Activated CD4-positive, alpha-beta T cell treated with anti-CD3 and anti-CD28 coated beads, Interleukin-2, amount 10 ng/mL, durations not matched to agents 7 days and 5 days (primary cell): Measurements from ENCODE around the gene AHCTF1. TPM values are rescaled to one million over a fixed set of nuclear protein-coding genes. Genes with fewer than 3 reads are reported as not detected.
"Not testable (repeated sequence)": the region's sequence is repeated elsewhere in the genome, so short reads cannot be mapped to it uniquely, and the experiment has no call there.

ENCODE experiments used
- CTCF ChIA-PET: fragments of 350-600 bp; sonication (Branson Sonifier 250); formaldehyde crosslinking; loops from one replicate; lab custom pipeline; 2021; ENCODE audit warnings: antibody characterized with exemption; lab: Charles Lee
- POLR2A ChIA-PET: fragments of 350-600 bp; sonication (Branson Sonifier 250); formaldehyde crosslinking; loops from one replicate; lab custom pipeline; 2021; ENCODE audit warnings: antibody characterized with exemption; lab: Charles Lee
- DNase-seq: peaks from one replicate; pipeline ENCODE4 v3.0.0-alpha.2; 2020
- H3K27ac Mint-ChIP-seq: one replicate; pipeline ENCODE4 v1.8.0; 2021; ENCODE audit warnings: mild to moderate bottlenecking, moderate library complexity, mixed read lengths
- H3K27me3 Mint-ChIP-seq: one replicate; pipeline ENCODE4 v1.8.0; 2021; ENCODE audit warnings: mixed read lengths
- H3K36me3 Mint-ChIP-seq: one replicate; pipeline ENCODE4 v1.8.0; 2021; ENCODE audit warnings: low read depth, mixed read lengths
- H3K4me1 Mint-ChIP-seq: one replicate; pipeline ENCODE4 v1.8.0; 2021; ENCODE audit warnings: mixed read lengths
- H3K4me3 Mint-ChIP-seq: one replicate; pipeline ENCODE4 v1.8.0; 2021; ENCODE audit warnings: mild to moderate bottlenecking, moderate library complexity, mixed read lengths
- H3K9me3 Mint-ChIP-seq: one replicate; pipeline ENCODE4 v1.8.0; 2021; ENCODE audit warnings: mixed read lengths
- total RNA-seq, 2 experiments: library from RNA; stranded (reverse); gene quantifications; one replicate each; pipeline ENCODE4 v1.2.3, GENCODE V29; 2021

The AHCTF1 gene
- total RNA-seq, 2 experiments from 2014 or later = 32.9 to 42.4 TPM

DNA sequence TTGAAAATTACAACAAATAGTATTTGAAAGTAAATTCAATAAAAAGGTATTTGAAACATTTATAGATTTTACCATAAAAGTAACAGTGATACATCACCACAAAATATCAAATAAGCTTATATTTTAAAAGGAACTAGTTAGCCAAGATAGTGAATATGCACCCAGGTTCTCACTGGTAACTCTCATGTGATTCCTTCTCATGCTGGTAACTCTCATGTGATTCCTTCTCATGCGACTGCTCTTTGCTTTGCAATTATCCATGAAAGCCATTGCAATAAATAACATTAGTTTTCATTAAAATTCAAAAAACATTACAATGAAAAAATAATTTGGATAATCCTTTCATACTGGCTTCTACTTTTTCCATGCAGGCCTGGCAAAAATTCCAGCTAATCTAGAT, 75.4 kb downstream of the AHCTF1 start:
- no peaks in the 10 kb centered on the region for H3K9me3 Mint-ChIP-seq
- POLR2A ChIA-PET = no interaction called here
- CTCF ChIA-PET = no interaction called here
- no peak for DNase-seq
- no peak overlapping the region for H3K4me3 Mint-ChIP-seq
- no peaks in the 10 kb centered on the region for H3K27me3 Mint-ChIP-seq
- H3K27ac Mint-ChIP-seq = no peak overlapping the region
- peaks cover 63% of the 10 kb centered on the region for H3K36me3 Mint-ChIP-seq
- H3K4me1 Mint-ChIP-seq = no peaks in the 10 kb centered on the region

DNA sequence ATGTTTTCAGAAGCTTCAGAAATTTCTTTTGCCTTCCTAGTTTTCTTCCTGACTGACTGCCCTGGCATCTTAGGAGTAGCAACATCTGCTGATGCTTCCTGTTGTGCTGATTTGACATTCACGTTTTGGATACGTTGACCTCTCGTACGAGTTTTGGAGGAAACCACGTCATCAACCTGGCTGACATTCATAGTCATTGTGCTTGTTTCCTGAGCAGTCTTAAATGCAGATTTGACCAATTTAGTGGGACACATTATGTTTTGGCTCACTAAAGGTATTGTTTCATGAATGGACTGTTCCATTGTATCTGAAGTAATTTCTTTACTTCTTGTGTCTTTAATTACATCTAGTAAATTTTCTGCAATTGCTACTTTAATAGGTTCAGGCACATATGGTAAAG, 81.1 kb downstream of the AHCTF1 start:
- H3K4me1 Mint-ChIP-seq, H3K27me3 Mint-ChIP-seq, CTCF ChIA-PET, DNase-seq, H3K27ac Mint-ChIP-seq, H3K4me3 Mint-ChIP-seq, H3K9me3 Mint-ChIP-seq, POLR2A ChIA-PET: not testable (repeated sequence)
- H3K36me3 Mint-ChIP-seq = peaks cover 67% of the 10 kb centered on the region

DNA sequence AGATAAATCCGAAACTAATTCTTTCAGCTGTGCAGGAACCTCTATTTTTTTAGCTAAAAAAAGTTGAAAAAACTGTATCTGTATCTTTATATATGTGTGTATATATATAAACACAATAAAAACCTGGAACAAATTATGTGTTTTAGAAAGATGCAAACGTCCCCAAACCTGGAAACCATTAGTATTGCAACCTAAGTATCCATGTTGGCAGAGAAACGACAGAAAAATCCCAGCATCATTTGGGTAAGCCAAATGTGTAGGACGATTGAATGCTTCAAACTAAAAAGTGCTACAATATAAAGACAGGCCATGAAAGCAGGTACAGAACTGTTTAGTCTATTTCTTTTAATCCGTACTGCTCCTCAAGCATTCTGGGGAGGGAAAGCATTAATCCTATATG, 87.9 kb downstream of the AHCTF1 start:
- H3K4me3 Mint-ChIP-seq = no peak overlapping the region
- H3K9me3 Mint-ChIP-seq = no peaks in the 10 kb centered on the region
- CTCF ChIA-PET = no interaction called here
- no peak overlapping the region for H3K27ac Mint-ChIP-seq
- POLR2A ChIA-PET = no interaction called here
- no peaks in the 10 kb centered on the region for H3K4me1 Mint-ChIP-seq
- DNase-seq = no peak
- no peaks in the 10 kb centered on the region for H3K27me3 Mint-ChIP-seq
- peaks cover 47% of the 10 kb centered on the region for H3K36me3 Mint-ChIP-seq

DNA sequence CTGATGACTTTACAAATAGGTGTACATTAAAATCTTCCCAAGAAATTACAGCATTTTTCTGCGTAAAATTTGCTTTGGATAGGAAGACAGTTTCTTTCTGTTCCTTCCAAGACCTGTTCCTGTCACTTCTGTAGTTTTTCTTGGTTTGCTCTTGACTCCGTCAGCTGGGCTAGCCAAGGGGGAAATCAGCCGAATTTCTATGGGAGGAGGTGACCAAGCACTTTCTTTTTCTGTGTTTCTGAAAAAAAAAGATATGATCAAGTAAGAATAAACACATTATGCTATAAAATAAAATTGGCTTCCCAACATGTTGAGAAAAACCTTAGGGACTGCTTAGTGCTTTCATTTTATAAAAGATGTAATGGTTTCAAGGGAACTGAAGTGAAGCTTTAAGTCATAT, 91.0 kb downstream of the AHCTF1 start:
- POLR2A ChIA-PET, CTCF ChIA-PET, H3K27me3 Mint-ChIP-seq, H3K9me3 Mint-ChIP-seq, H3K27ac Mint-ChIP-seq, H3K4me1 Mint-ChIP-seq, DNase-seq, H3K4me3 Mint-ChIP-seq: not testable (repeated sequence)
- H3K36me3 Mint-ChIP-seq = peaks cover 30% of the 10 kb centered on the region

DNA sequence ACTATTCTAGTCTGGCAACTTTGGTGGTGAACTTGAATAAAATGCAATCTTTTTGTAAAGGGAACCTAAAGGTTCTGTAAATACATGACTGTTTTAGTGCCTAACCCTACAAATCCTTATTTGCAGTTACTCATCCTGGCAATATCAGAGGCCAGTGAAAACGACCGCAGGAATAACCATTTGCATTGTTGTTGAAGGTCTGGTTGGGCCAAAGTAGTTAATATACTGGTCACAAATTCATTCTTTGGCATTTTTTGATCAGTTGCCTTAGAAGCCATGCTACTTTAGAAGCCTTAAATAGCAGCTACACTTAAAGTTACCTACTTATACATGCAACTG, 93.7 kb downstream of the AHCTF1 start:
- no peak overlapping the region for H3K27ac Mint-ChIP-seq
- no peak overlapping the region for H3K4me3 Mint-ChIP-seq
- ChIA-PET POLR2A (no interaction called here), CTCF (no interaction called here)
- no peak for DNase-seq
- peaks cover 17% of the 10 kb centered on the region for H3K36me3 Mint-ChIP-seq
- H3K9me3 Mint-ChIP-seq = no peaks in the 10 kb centered on the region
- H3K27me3 Mint-ChIP-seq = no peaks in the 10 kb centered on the region
- H3K4me1 Mint-ChIP-seq = no peaks in the 10 kb centered on the region

DNA sequence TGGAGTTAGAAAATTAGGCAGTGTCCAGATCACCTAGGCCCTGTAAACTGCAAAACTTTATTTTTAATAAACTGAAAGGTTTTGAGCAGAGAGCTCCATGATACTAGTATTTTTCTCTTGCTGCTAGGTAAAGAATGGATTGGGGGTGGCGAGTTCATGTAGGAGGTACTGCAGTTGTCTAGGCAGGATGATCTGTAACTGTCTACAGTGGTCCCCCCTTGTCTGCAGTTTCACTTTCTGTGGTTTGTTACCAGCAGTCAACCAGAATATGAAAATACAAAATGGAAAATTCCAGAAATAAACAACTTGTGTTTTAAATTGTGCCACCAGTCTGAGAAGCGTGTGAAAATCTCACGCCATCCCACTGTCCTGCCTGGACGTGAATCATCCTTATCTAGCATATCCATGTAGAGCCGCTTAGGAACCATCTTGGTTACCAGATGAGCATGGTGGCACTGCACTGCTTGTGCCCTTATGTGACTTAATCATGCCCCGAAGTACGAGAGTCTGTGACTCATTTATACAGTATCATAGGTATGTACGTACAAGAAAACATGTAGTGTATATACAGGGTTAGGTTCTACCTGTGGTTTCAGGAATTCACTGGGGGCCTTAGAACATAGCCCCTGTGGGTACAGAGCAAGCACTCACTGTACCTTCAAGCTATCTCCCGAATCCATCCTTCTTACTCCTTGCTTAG, 94.2 kb downstream of the AHCTF1 start:
- H3K27ac Mint-ChIP-seq = no peak overlapping the region
- H3K36me3 Mint-ChIP-seq = peaks cover 11% of the 10 kb centered on the region
- POLR2A ChIA-PET = no interaction called here
- H3K4me1 Mint-ChIP-seq = no peaks in the 10 kb centered on the region
- H3K27me3 Mint-ChIP-seq = no peaks in the 10 kb centered on the region
- no peak overlapping the region for H3K4me3 Mint-ChIP-seq
- CTCF ChIA-PET = no interaction called here
- no peaks in the 10 kb centered on the region for H3K9me3 Mint-ChIP-seq
- DNase-seq = no peak

DNA sequence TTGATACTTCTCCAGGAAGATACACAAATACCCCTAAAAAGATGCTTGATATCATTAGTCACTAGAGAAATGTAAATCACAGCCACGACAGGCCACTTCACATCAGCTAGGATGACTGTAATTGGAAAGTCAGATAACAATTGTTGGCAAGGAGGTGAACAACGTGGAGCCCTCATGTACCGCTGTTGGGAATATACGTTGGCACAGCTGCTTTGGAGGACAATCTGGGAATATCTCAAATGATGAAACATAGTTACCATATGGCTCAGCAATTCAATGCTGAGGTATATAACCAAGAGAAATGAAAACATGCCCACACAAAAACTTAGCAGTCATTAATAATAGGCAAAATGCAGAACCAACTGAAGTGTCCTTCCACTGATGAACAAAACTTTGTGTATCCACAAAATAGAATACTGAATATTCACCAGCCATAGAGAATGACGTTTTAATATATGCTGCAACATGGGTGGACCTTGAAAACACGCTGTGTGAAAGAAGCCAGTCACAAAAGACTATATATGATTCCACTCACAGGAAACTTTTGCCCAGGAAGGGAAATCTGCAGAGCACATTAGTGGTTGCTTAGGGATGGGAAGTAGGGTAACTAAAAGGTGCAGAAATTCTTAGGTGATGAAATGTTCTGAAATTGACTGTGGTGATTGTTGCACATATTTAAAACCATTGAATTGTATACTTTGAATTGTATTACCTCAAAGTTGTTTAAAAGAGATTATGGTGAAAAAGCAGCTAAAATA, 95.4 kb downstream of the AHCTF1 start:
- Mint-ChIP-seq H3K27ac (no peak overlapping the region), H3K36me3 (peaks cover 9% of the 10 kb centered on the region), H3K27me3 (no peaks in the 10 kb centered on the region), H3K4me3 (no peak overlapping the region), H3K4me1 (no peaks in the 10 kb centered on the region), H3K9me3 (no peaks in the 10 kb centered on the region)
- POLR2A ChIA-PET = no interaction called here
- CTCF ChIA-PET = interaction anchor here (0.8 kb wide), 1 partner anchor 623 kb away, joined by 3 read pairs; no protein-coding TSS in a partner anchor
- no peak for DNase-seq

DNA sequence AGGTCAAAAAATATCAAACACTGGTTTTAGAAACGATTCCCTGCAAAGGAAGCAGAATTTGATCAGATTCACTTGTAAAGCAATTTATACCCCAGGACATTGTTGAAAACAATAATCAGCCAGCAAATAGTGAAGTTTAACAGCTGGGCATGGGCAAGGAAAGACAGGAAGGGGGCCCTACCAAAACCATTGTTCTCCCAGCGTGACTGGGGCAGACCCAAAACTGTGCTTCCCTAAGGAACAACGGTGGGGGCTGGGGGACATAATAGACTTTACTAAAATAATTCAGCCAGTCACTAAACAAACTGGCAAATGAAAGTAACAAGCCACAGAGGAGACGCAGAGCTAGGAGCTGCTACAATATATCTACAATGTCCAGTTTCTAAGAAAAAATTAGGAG, 100.2 kb downstream of the AHCTF1 start:
- H3K27me3 Mint-ChIP-seq = no peaks in the 10 kb centered on the region
- DNase-seq = no peak
- H3K36me3 Mint-ChIP-seq = peaks cover 1% of the 10 kb centered on the region
- H3K9me3 Mint-ChIP-seq = peaks cover 15% of the 10 kb centered on the region
- no peak overlapping the region for H3K4me3 Mint-ChIP-seq
- ChIA-PET POLR2A (no interaction called here), CTCF (interaction anchor here (1.6 kb wide), 1 partner anchor 10 kb away, joined by 3 read pairs; no protein-coding TSS in a partner anchor)
- H3K27ac Mint-ChIP-seq = no peak overlapping the region
- no peaks in the 10 kb centered on the region for H3K4me1 Mint-ChIP-seq

DNA sequence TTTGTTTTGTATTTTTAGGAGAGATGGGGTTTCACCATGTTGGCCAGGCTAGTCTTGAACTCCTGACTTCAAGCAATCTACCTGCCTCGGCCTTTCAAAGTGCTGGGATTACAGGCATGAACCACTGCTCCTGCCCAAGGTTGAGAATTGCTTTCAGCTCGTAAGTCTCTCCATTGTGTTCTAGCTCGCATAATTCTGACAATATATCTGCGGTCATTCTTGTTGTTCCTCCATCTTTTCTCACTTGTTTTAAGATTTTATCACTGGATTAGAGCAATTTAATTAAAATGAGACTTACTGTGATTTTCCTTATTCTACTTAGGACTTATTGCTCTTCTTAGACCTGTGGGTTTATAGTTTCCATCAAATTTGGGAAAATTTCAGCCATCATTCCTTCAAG, 102.9 kb downstream of the AHCTF1 start:
- H3K4me3 Mint-ChIP-seq = no peak overlapping the region
- POLR2A ChIA-PET = no interaction called here

DNA sequence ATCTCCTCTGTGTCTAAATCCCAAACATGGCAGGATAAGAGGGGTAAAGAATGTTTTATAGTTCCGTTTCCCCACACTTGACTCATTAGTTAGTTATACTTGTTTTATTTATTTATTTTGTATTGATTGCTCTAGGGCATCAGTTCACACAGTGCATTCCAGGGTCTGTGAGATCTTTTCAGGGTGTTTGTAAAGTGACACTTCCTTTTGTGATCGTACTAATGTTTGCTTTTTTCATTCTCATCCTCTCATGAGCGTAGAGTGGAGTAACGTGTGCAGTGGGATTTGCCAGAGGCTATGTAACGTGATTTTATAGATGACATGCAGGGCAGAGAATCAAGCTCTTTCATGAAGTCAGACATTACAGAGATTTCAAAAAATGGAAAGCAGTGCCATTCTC, 104.4 kb downstream of the AHCTF1 start:
- H3K27me3 Mint-ChIP-seq = no peaks in the 10 kb centered on the region
- POLR2A ChIA-PET = no interaction called here
- CTCF ChIA-PET = interaction anchor here (0.6 kb wide), 1 partner anchor 1135 kb away, joined by 3 read pairs; no protein-coding TSS in a partner anchor
- no peak for DNase-seq
- no peak overlapping the region for H3K4me3 Mint-ChIP-seq
- H3K36me3 Mint-ChIP-seq = peaks cover 1% of the 10 kb centered on the region
- H3K27ac Mint-ChIP-seq = no peak overlapping the region
- peaks cover 15% of the 10 kb centered on the region for H3K9me3 Mint-ChIP-seq
- H3K4me1 Mint-ChIP-seq = no peaks in the 10 kb centered on the region

More for the DNA sequence above, 102.9 kb downstream of the AHCTF1 start:
- H3K36me3 Mint-ChIP-seq = peaks cover 1% of the 10 kb centered on the region
- no peaks in the 10 kb centered on the region for H3K27me3 Mint-ChIP-seq
- DNase-seq = no peak
- H3K4me1 Mint-ChIP-seq = no peaks in the 10 kb centered on the region
- H3K9me3 Mint-ChIP-seq = peaks cover 15% of the 10 kb centered on the region
- H3K27ac Mint-ChIP-seq = no peak overlapping the region
- CTCF ChIA-PET = no interaction called here

DNA sequence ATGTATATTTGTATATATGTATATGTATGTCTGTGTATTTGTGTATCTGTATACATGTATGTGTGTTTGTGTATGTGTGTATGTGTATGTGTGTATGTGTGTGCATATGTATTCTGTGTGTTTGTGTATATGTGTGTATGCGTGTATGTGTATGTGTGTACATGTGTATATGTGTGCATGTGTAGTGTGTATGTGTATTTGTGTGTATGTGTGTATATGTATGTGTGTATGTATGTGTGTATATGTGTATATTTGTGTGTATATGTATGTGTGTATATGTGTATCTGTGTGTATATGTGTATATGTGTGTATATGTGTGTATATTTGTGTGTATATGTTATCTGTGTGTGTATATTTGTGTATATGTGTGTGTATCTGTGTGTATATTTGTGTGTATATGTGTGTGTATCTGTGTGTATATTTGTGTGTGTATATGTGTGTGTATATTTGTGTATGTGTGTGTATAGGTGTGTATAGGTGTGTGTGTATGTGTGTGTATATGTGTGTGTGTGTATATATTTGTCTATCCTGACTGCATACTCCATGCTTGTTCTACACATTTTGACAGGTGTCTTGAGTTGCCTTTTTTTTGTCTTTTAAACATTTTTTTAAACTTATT, 106.1 kb downstream of the AHCTF1 start:
- Mint-ChIP-seq H3K9me3 (peaks cover 15% of the 10 kb centered on the region), H3K36me3 (peaks cover 1% of the 10 kb centered on the region), H3K4me3 (no peak overlapping the region), H3K4me1 (peaks cover 2% of the 10 kb centered on the region), H3K27me3 (no peaks in the 10 kb centered on the region), H3K27ac (no peak overlapping the region)
- DNase-seq = no peak
- ChIA-PET CTCF (no interaction called here), POLR2A (no interaction called here)

DNA sequence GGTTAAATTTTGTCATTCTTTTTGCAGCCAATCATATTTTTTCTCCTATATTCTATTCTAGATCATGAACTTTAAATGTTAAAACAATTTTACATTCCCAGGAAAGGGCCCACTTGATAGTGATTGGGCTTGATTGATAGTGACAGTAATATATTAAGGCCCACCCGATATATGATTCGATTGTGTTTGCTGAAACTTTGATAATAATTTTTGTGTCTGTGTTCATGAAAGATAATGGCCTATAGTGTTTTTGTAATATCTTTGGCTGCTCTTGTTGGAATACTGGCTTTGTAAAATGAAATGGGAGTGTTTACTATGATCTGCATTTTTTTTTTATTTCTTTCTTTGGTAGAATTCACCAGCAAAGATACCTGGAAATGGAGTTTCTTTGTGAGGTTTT, 107.2 kb downstream of the AHCTF1 start:
- Mint-ChIP-seq H3K9me3 (peaks cover 11% of the 10 kb centered on the region), H3K4me1 (peaks cover 2% of the 10 kb centered on the region), H3K27me3 (no peaks in the 10 kb centered on the region), H3K4me3 (no peak overlapping the region), H3K36me3 (peaks cover 1% of the 10 kb centered on the region), H3K27ac (no peak overlapping the region)
- POLR2A ChIA-PET = no interaction called here
- CTCF ChIA-PET = no interaction called here
- DNase-seq = no peak

DNA sequence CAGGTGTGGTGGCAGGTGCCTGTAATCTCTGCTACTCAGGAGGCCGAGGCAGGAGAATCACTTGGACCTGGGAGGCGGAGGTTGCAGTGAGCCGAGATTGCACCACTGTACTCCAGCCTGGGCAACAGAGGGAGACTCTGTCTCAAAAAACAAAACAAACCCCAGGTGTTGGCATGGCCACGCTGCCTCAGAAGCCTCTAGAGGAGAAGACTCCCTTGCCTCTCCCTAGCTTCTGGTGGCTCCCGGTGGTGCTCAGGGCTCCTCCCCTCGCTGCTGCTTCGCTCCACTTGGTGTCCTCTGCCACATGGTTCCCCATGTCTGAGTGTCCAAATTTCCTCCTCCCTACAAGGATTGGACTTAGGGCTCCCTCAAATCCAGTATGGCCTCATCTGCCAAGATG, 109.6 kb downstream of the AHCTF1 start:
- H3K36me3 Mint-ChIP-seq, H3K27ac Mint-ChIP-seq, H3K9me3 Mint-ChIP-seq, H3K4me1 Mint-ChIP-seq, H3K4me3 Mint-ChIP-seq, CTCF ChIA-PET, POLR2A ChIA-PET, DNase-seq, H3K27me3 Mint-ChIP-seq: not testable (repeated sequence)
